K562 (cell line): ENCODE measurements around the gene METTL24. TPM values are rescaled to one million over a fixed set of nuclear protein-coding genes. Genes with fewer than 3 reads are reported as not detected.

ENCODE experiments used
- ATAC-seq: fragments of 200-7000 bp; cut with Tn5 transposase; 3 replicates; pipeline ENCODE4 v1.9.1; 2020; ENCODE audit warnings: moderate library complexity
- BruUV-seq: library from RNA; stranded (reverse); fragments of 400-500 nt; replicated peaks from 2 replicates; lab custom pipeline; 2021; lab: Mats Ljungman, UMichigan
- CTCF ChIA-PET: fragments of 300-600 bp; formaldehyde crosslinking; extraction: SDS; loops from one replicate; lab custom pipeline; 2021; ENCODE audit warnings: low intra/inter-chr PET ratio; lab: Yijun Ruan, JAX
- POLR2A ChIA-PET: fragments of 300-600, 350-650 bp; sonication (Branson Sonifier 250); formaldehyde crosslinking; extraction: SDS; loops from one replicate; lab custom pipeline; 2021; ENCODE audit warnings: antibody characterized with exemption, inconsistent platforms; lab: Yijun Ruan, JAX
- DNase-seq, 4 experiments: peaks; one replicate each; pipeline versions ENCODE4 v3.0.0 to v3.0.0-alpha.2; 2011 to 2018; ENCODE audit warnings: low spot score in 3 of 4, mixed read lengths in 3 of 4; ENCODE audit errors: extremely low read depth in 1 of 4
- FAIRE-seq: peaks from 2 replicates; lab custom pipeline; 2011; peaks lifted over from hg19 to GRCh38; lab: Jason Lieb, UNC
- H2AFZ ChIP-seq: 2 replicates; pipeline ENCODE4 v1.6.0; 2011; ENCODE audit warnings: low read depth, low read length, control low read depth, inconsistent platforms
- H3K27ac ChIP-seq: fragments of 200-600 bp; 3 replicates; pipeline ENCODE4 v1.8.0; 2011; ENCODE audit warnings: low read depth, mild to moderate bottlenecking, control low read depth, inconsistent platforms, low read length, moderate library complexity, mixed read lengths; ENCODE audit errors: extremely low read depth
- H3K27me3 ChIP-seq, 2 experiments: fragments of 300-600 bp in 1 of 2; 2 replicates in 1 of 2; 3 replicates in 1 of 2; pipeline versions ENCODE4 v1.6.0 to v1.8.0; 2011; ENCODE audit warnings: inconsistent platforms in 2 of 2, low read length in 2 of 2, mild to moderate bottlenecking in 1 of 2, mixed read lengths in 1 of 2, moderate library complexity in 1 of 2; ENCODE audit not compliant: control insufficient read depth in 2 of 2, insufficient read depth in 2 of 2
- H3K36me3 ChIP-seq: fragments of 300-600 bp; 3 replicates; pipeline ENCODE4 v1.8.0; 2011; ENCODE audit warnings: mild to moderate bottlenecking, low read length, inconsistent platforms; ENCODE audit not compliant: control insufficient read depth, insufficient read depth
- H3K4me1 ChIP-seq, 2 experiments: fragments of 200-600 bp in 1 of 2; replicated peaks in 1 of 2; 2 replicates in 1 of 2; 3 replicates in 1 of 2; pipeline versions ENCODE4 v1.5.1 to v1.8.0; 2011; ENCODE audit warnings: inconsistent platforms in 2 of 2, low read length in 2 of 2, mild to moderate bottlenecking in 1 of 2, mixed read lengths in 1 of 2, moderate library complexity in 1 of 2; ENCODE audit not compliant: control insufficient read depth in 2 of 2, insufficient read depth in 2 of 2
- H3K4me2 ChIP-seq: 2 replicates; pipeline ENCODE4 v1.6.1; 2011; ENCODE audit warnings: low read length, control low read depth, inconsistent platforms, mixed read lengths; ENCODE audit not compliant: insufficient read depth
- H3K4me3 ChIP-seq: fragments of 200-600 bp; sonication (generic), shearing (Covaris generic); 2 replicates; pipeline ENCODE4 v1.5.1; 2016; ENCODE audit warnings: control low read depth, inconsistent platforms
- H3K79me2 ChIP-seq: fragments of 200-600 bp; 3 replicates; pipeline ENCODE4 v1.8.0; 2011; ENCODE audit warnings: low read length, inconsistent platforms; ENCODE audit not compliant: control insufficient read depth, insufficient read depth
- H3K9ac ChIP-seq, 2 experiments: 2 replicates each; pipeline versions ENCODE4 v1.6.0 to v1.6.1; 2011; ENCODE audit warnings: low read depth in 2 of 2, low read length in 2 of 2, control low read depth in 1 of 2, inconsistent platforms in 1 of 2, mild to moderate bottlenecking in 1 of 2, mixed read lengths in 1 of 2; ENCODE audit not compliant: insufficient read depth in 1 of 2
- H3K9me1 ChIP-seq: one replicate; pipeline ENCODE4 v1.6.0; 2011; ENCODE audit warnings: inconsistent platforms, mild to moderate bottlenecking, low read length, moderate library complexity; ENCODE audit not compliant: control insufficient read depth, insufficient read depth
- H3K9me3 ChIP-seq: replicated peaks from 2 replicates; pipeline ENCODE4 v1.5.1; 2011; ENCODE audit warnings: low read depth, low read length, inconsistent platforms; ENCODE audit not compliant: control insufficient read depth, insufficient read depth
- H4K20me1 ChIP-seq: replicated peaks from 2 replicates; pipeline ENCODE4 v1.6.1; 2011; ENCODE audit warnings: low read length, inconsistent platforms, mixed read lengths; ENCODE audit not compliant: control insufficient read depth, insufficient read depth
- ZBTB11 ChIP-seq, 3 experiments: fragments of 200-800 bp in 1 of 3; fragments of 250-450 bp in 1 of 3; fragments of 450-650 bp in 1 of 3; sonication (Bioruptor Pico) in 1 of 3; sonication (Bioruptor generic) in 1 of 3; formaldehyde crosslinking in 1 of 3; IDR thresholded peaks; 2 replicates each; pipeline versions ENCODE4 v1.6.1 to v1.8.0; 2016 to 2022; ENCODE audit warnings: mild to moderate bottlenecking in 2 of 3, missing genetic modification characterization in 2 of 3, missing compliant biosample characterization in 1 of 3, moderate library complexity in 1 of 3
- WGBS: fragments of 100-300 bp; shearing (Covaris generic); methylation state at CpG from one replicate; pipeline ENCODE4 v1.1.6; 2016; ENCODE audit warnings: low coverage, mixed read lengths; ENCODE audit not compliant: insufficient coverage; ENCODE audit errors: missing lambda C conversion rate; 5-methylcytosine and 5-hydroxymethylcytosine counted together
- in situ Hi-C: fragments of 300-500 bp; cut with MboI; formaldehyde crosslinking; loops from 4 replicates; pipeline ENCODE4 v1.15.0; 2018; ENCODE audit warnings: inconsistent platforms, mixed read lengths
- intact Hi-C: fragments of 100-400 bp; cut with micrococcal nuclease; formaldehyde crosslinking; loops from 2 replicates; pipeline ENCODE4 v1.14.2; 2022
- polyA plus RNA-seq, 8 experiments: library from polyadenylated mRNA; depleted of rRNA in 4 of 8; stranded (reverse) in 5 of 8; unstranded in 3 of 8; fragments of >200 nt; fragmentation: Nextera tagmentation in 2 of 8; fragmentation: Illumina TruSeq in 1 of 8; extraction: Ambion mirVana in 2 of 8; extraction: Trizol in 1 of 8; gene quantifications; 2 replicates each; pipeline versions ENCODE4 v1.2.1 to v1.2.3, GENCODE V29; 2011 to 2014; ENCODE audit warnings: inconsistent platforms in 1 of 8, missing spikeins in 1 of 8
- total RNA-seq, 7 experiments: library from RNA; depleted of rRNA in 6 of 7; stranded (reverse); fragments of >200 nt in 6 of 7; fragmentation: Illumina TruSeq in 2 of 7; extraction: Trizol in 2 of 7; gene quantifications; 2 replicates each; pipeline versions ENCODE4 v1.2.1 to v1.2.3, GENCODE V29; 2011 to 2021; ENCODE audit warnings: low replicate concordance in 1 of 7

The METTL24 gene
- total and polyA plus RNA-seq, 9 of the 15 experiments (the other 6 are each of a cell fraction or from before 2014, with no cell fraction given): not detected

GRCh38 chr6:110352563-110353262 is 5.4 kb downstream of the METTL24 start:
- Histone ChIP-seq H4K20me1 (no peaks in the 10 kb centered on the region), H3K9me1 (no peaks in the 10 kb centered on the region), H3K27me3 (peaks cover 16 to 32% of the 10 kb centered on the region in 2 experiments), H3K4me1 (no peaks in the 10 kb centered on the region; a peak in 1 of 5 replicates), H3K4me2 (no peak overlapping the region), H3K9me3 (no peaks in the 10 kb centered on the region), H3K9ac (no peak overlapping the region), H3K36me3 (no peaks in the 10 kb centered on the region), H3K79me2 (no peaks in the 10 kb centered on the region), H2AFZ (no peak overlapping the region; the same call in 1 of the 2 replicates), H3K4me3 (no peak overlapping the region), H3K27ac (no peak overlapping the region)
- 2% methylated on average over 7 of the region's 7 CpGs for WGBS
- ATAC-seq (no peak), DNase-seq (no peak), FAIRE-seq (peak; percentile 44)
- no peak for TF ChIP-seq ZBTB11 (CRISPR knock-in tag; IDR thresholded peaks at IDR 0.05)
- intact Hi-C loops (no loop called here), in situ Hi-C loops (no loop called here)
- no TSS peak for BruUV-seq
- CTCF ChIA-PET: no interaction called here
- POLR2A ChIA-PET: no interaction called here
